ENCODE data around the gene CIAO3. TPM values are rescaled to one million over a fixed set of nuclear protein-coding genes. Genes with fewer than 3 reads are reported as not detected.
"Not testable (repeated sequence)": the region's sequence is repeated elsewhere in the genome, so short reads cannot be mapped to it uniquely, and the experiment has no call there.

CIAO3 gene
- total RNA-seq, 2 experiments from 2014 or later, result 34.8 to 37.0 TPM

- H3K4me3 Mint-ChIP-seq, result no peak overlapping the region
- H3K36me3 Mint-ChIP-seq, result no peaks in the 10 kb centered on the region
- H3K27me3 Mint-ChIP-seq, result no peaks in the 10 kb centered on the region
- CTCF ChIA-PET, result no interaction called here
- no peak for DNase-seq
- ATAC-seq, result no peak
- H3K4me1 Mint-ChIP-seq, result no peaks in the 10 kb centered on the region
- no peaks in the 10 kb centered on the region for H3K9me3 Mint-ChIP-seq (ENCODE audit: low read depth)
- no peak overlapping the region for H3K27ac Mint-ChIP-seq
Measured at GRCh38 chr16:747978-748746, 7.4 kb upstream of the CIAO3 start.

DNA sequence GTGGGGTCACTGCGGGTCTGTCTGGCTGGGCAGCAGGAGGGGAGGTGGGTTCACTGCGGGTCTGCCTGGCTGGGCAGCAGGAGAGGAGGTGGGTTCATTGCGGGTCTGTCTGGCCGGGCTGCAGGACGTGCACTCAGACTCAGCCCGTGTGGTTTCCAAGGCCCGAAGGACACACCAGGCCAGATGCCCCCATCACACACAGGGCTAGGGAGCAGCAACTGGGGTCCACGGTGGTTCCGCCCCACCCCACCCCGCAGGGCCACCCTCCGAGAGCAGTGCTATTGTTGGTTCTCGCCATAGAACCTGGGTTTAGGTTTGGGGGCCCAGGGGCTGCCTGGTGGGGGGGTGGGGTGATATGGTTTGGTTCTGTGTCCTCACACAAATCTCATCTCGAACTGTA, 5.8 kb upstream of the CIAO3 start:
- no peak overlapping the region for H3K27ac Mint-ChIP-seq
- no peaks in the 10 kb centered on the region for H3K27me3 Mint-ChIP-seq
- H3K36me3 Mint-ChIP-seq, result no peaks in the 10 kb centered on the region
- no peaks in the 10 kb centered on the region for H3K4me1 Mint-ChIP-seq
- CTCF ChIA-PET, result no interaction called here
- H3K9me3 Mint-ChIP-seq (ENCODE audit: low read depth), result no peaks in the 10 kb centered on the region
- ATAC-seq, result no peak
- no peak overlapping the region for H3K4me3 Mint-ChIP-seq
- DNase-seq, result no peak

DNA sequence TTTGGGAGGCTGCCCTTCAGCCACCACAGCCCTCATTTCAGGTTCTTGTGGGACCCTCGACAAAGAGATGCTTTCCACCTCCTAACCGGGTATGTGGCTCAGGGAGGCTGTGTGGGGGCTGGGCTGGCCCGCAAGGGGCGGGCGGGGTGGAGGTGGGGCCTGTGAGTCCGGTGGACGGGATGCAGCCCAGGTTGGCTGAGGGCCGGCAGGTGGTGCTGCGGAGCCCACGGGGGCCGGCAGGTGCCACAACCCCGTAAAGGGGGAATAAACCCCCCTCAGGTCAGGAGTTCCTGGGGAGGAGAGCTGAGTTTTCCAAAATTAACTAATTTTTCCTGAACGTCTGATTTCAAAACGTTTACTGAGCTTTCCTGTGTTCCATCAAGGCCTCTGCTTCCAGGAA, 4.9 kb upstream of the CIAO3 start:
- no peak for ATAC-seq
- H3K9me3 Mint-ChIP-seq (ENCODE audit: low read depth), result no peaks in the 10 kb centered on the region
- H3K27me3 Mint-ChIP-seq, result no peaks in the 10 kb centered on the region
- no peaks in the 10 kb centered on the region for H3K4me1 Mint-ChIP-seq
- CTCF ChIA-PET, result no interaction called here
- DNase-seq, result no peak
- no peak overlapping the region for H3K27ac Mint-ChIP-seq
- no peak overlapping the region for H3K4me3 Mint-ChIP-seq
- H3K36me3 Mint-ChIP-seq, result no peaks in the 10 kb centered on the region

GRCh38 chr16:743794-744500, 3.1 kb upstream of the CIAO3 start:
- peaks cover 9% of the 10 kb centered on the region for H3K4me1 Mint-ChIP-seq

DNA sequence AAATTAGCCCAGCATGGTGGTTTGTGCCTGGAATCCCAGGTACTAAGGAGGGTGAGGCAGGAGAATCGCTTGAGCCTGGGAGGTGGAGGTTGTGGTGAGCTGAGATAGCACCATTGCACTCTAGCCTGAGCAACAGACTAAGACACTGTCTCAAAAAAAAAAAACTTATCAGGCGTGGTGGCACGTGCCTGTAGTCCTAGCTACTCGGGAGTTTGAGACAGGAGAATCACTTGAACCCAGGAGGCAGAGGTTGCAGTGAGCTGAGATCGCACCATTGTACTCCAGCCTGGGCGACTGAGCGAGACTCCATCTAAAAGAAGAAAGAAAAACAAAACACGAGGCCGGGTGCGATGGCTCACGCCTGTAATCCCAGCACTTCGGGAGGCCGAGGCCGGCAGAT, 2.1 kb upstream of the CIAO3 start:
- CTCF ChIA-PET, result interaction anchor here (1.1 to 5.1 kb wide), 5 partner anchors 29 to 63 kb away, joined by 3 to 18 read pairs (median 3); partner anchors contain the start of genes RPUSD1 and STUB1
- H3K4me1 Mint-ChIP-seq, result peaks cover 11% of the 10 kb centered on the region
- H3K4me3 Mint-ChIP-seq; H3K27ac Mint-ChIP-seq; H3K36me3 Mint-ChIP-seq; H3K27me3 Mint-ChIP-seq; DNase-seq; ATAC-seq; H3K9me3 Mint-ChIP-seq (ENCODE audit: low read depth): not testable (repeated sequence)

More at GRCh38 chr16:743794-744500, 3.1 kb upstream of the CIAO3 start:
- H3K36me3 Mint-ChIP-seq, result peaks cover 3% of the 10 kb centered on the region
- H3K27ac Mint-ChIP-seq, result no peak overlapping the region
- no peaks in the 10 kb centered on the region for H3K9me3 Mint-ChIP-seq (ENCODE audit: low read depth)
- H3K4me3 Mint-ChIP-seq, result no peak overlapping the region
- ATAC-seq, result no peak
- no peak for DNase-seq
- CTCF ChIA-PET, result interaction anchor here (1.0 to 5.1 kb wide), 4 partner anchors 19 to 41 kb away, joined by 3 to 18 read pairs (median 5); no protein-coding TSS in a partner anchor
- no peaks in the 10 kb centered on the region for H3K27me3 Mint-ChIP-seq

GRCh38 chr16:741986-742629, 1.3 kb upstream of the CIAO3 start:
- Mint-ChIP-seq H3K36me3 (peaks cover 7% of the 10 kb centered on the region), H3K4me1 (peaks cover 18% of the 10 kb centered on the region), H3K27ac (peak overlapping the region; percentile 32), H3K9me3 (ENCODE audit: low read depth) (no peaks in the 10 kb centered on the region), H3K27me3 (no peaks in the 10 kb centered on the region), H3K4me3 (peak overlapping the region; percentile 69)
- CTCF ChIA-PET, result interaction anchor here (1.1 to 5.1 kb wide), 12 partner anchors 12 to 361 kb away, joined by 3 to 22 read pairs (median 8); partner anchors contain the start of genes ANTKMT, CCDC78, RPUSD1 and STUB1
- DNase-seq, result no peak
- no peak for ATAC-seq

DNA sequence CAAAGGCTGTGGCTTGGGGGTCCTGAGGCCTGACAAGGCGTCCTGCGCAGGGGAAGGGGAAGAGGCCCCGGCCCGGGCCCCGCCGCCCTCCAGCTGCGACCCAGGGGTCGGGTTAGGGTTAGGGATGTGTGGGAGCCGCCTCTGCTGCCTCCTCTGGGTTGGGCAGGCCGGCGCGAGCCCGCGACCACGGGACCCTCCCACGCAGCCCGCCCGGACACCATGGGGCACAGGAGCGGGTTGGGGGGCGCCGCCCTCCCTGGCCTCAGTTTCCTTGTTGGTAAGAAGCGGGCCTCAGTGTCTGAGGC, 386 bp downstream of the CIAO3 start:
- Mint-ChIP-seq H3K27ac (peak overlapping the region; percentile 57), H3K36me3 (peaks cover 9% of the 10 kb centered on the region), H3K27me3 (no peaks in the 10 kb centered on the region), H3K4me1 (peaks cover 34% of the 10 kb centered on the region), H3K4me3 (peak overlapping the region; percentile 74), H3K9me3 (ENCODE audit: low read depth) (no peaks in the 10 kb centered on the region)
- peak; percentile 51 for DNase-seq
- CTCF ChIA-PET, result interaction anchor here (0.6 to 5.1 kb wide), 18 partner anchors 9 to 92 kb away, joined by 3 to 22 read pairs (median 4); partner anchors contain the start of genes ANTKMT, CCDC78, CHTF18 and HAGHL
- ATAC-seq, result peak; percentile 8

DNA sequence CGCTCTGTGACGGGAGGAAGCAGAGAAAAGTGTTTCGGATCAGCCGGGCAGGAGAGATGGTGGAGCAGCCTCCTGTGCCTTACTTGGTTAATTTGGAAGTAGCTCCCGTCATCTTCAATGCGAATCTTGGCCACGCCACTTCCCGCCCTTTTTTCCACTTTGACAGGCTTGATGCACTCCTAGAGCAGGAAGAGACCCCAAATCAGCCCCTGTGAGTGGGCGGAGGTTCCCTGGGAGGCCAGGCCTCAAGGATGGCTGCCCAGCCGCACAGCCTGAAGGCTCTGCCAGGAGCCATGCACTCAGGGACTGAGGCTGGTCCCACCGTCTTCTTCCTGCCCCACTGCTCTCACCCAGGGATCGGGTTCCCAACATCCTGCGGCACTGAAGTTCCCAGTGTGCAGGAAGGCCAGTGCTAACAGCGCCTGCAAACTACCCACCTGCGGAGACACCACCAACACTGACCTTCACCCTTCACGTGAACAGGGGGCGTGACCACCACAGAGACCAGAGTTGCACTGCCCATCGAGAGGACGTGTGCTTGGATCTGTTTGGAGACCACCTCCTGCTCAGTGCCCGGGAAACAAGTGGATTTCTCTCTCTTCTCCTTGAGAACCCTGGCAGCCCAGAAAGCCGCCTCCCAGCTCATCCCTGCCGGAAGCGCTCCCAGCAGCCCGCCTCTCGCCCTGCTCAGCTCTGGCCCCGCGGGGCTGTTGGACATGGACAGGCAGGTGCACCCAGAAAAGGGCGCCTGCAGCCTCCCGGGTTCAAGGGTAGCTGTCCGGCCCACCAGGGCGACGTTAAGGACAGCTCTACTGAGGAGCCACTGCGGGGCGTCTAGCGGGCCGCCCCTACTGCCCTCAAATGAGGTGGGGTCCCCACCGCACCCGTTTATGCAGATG, 988 bp downstream of the CIAO3 start:
- Mint-ChIP-seq H3K27me3 (no peaks in the 10 kb centered on the region), H3K27ac (peak overlapping the region; percentile 57), H3K4me3 (peak overlapping the region; percentile 74), H3K4me1 (peaks cover 41% of the 10 kb centered on the region), H3K36me3 (peaks cover 9% of the 10 kb centered on the region), H3K9me3 (ENCODE audit: low read depth) (no peaks in the 10 kb centered on the region)
- DNase-seq (no peak), ATAC-seq (no peak)
- CTCF ChIA-PET, result interaction anchor here (0.6 to 5.1 kb wide), 20 partner anchors 8 to 92 kb away, joined by 3 to 22 read pairs (median 4); partner anchors contain the start of genes ANTKMT, CCDC78, CHTF18 and HAGHL

GRCh38 chr16:736936-737481, 3.8 kb downstream of the CIAO3 start:
- no peak overlapping the region for H3K4me3 Mint-ChIP-seq
- DNase-seq (no peak), ATAC-seq (no peak)
- CTCF ChIA-PET, result interaction anchor here (0.9 to 3.5 kb wide), 5 partner anchors 11 to 684 kb away, joined by 3 to 18 read pairs (median 13); partner anchors contain the start of genes ANTKMT, CCDC78 and HAGHL
- H3K27me3 Mint-ChIP-seq, result no peaks in the 10 kb centered on the region
- peaks cover 45% of the 10 kb centered on the region for H3K4me1 Mint-ChIP-seq
- H3K36me3 Mint-ChIP-seq, result peaks cover 9% of the 10 kb centered on the region
- H3K27ac Mint-ChIP-seq, result peak overlapping the region; percentile 77
- no peaks in the 10 kb centered on the region for H3K9me3 Mint-ChIP-seq (ENCODE audit: low read depth)

DNA sequence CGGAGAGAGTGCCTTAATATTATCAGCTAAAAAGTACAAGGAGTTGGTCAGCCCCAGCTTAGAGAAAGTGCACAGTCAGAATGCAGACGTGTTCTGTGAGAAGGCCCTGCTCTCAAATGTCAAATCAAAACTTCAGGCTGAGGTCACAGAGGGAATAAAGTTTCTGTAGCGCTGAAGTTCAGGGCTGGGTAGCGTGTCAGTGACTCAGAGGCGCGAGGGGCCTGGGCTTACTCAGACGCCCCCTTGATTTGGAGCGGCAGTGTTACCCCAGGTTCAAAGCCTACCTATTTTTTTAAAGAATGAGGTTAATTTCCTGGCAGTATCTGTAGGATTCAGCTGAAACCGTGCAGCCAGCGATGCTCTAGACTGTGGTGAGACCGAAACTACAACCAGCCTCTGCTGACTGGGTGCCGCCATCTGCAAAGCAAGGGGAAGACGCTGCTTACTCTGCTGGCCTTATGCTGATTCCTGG, 4.8 kb downstream of the CIAO3 start:
- Mint-ChIP-seq H3K27me3 (no peaks in the 10 kb centered on the region), H3K27ac (peak overlapping the region; percentile 77), H3K4me1 (peaks cover 45% of the 10 kb centered on the region), H3K9me3 (ENCODE audit: low read depth) (no peaks in the 10 kb centered on the region), H3K36me3 (peaks cover 9% of the 10 kb centered on the region), H3K4me3 (peak overlapping the region; percentile 22)
- peak; percentile 62 for ATAC-seq
- peak; percentile 79 for DNase-seq
- CTCF ChIA-PET, result interaction anchor here (1.2 to 3.5 kb wide), 7 partner anchors 11 to 52 kb away, joined by 3 to 18 read pairs (median 5); partner anchors contain the start of genes ANTKMT, CCDC78, CHTF18 and HAGHL

GRCh38 chr16:734981-735881, 5.6 kb downstream of the CIAO3 start:
- H3K27ac Mint-ChIP-seq, result peak overlapping the region; percentile 77

More at GRCh38 chr16:734981-735881, 5.6 kb downstream of the CIAO3 start:
- Mint-ChIP-seq H3K27me3 (no peaks in the 10 kb centered on the region), H3K4me1 (peaks cover 45% of the 10 kb centered on the region), H3K9me3 (ENCODE audit: low read depth) (no peaks in the 10 kb centered on the region), H3K36me3 (peaks cover 9% of the 10 kb centered on the region), H3K4me3 (peak overlapping the region; percentile 22)
- no peak for ATAC-seq
- peak; percentile 40 for DNase-seq
- CTCF ChIA-PET, result interaction anchor here (1.2 to 3.5 kb wide), 7 partner anchors 10 to 53 kb away, joined by 3 to 18 read pairs (median 5); partner anchors contain the start of genes ANTKMT, CCDC78, CHTF18 and HAGHL
